H1 (cell line): ENCODE data around the gene ATP8B3. TPM values are rescaled to one million over a fixed set of nuclear protein-coding genes. Genes with fewer than 3 reads are reported as not detected.

Experiments used
- GABPA ChIP-seq: IDR thresholded peaks from 2 replicates; pipeline ENCODE4 v1.6.1; 2011; ENCODE audit warnings: mild to moderate bottlenecking, low read length, moderate library complexity, borderline replicate concordance; ENCODE audit not compliant: insufficient read depth
- polyA plus RNA-seq, 7 experiments: library from polyadenylated mRNA; depleted of rRNA in 3 of 7; stranded (reverse) in 5 of 7; unstranded in 2 of 7; fragments of >200 nt in 5 of 7; fragments of 200-250 nt in 2 of 7; gene quantifications; 1 replicate in 5 of 7; 2 replicates in 1 of 7; 4 replicates in 1 of 7; pipeline versions ENCODE4 v1.2.1 to v1.2.3, GENCODE V29; 2011 to 2013; ENCODE audit warnings: missing spikeins in 2 of 7, mixed read lengths in 2 of 7
- total RNA-seq: library from RNA; stranded (reverse); fragmentation: NEBNext Ultra II Directional; extraction: Animal tissue kit (Norgen Biotek cat#: 25700); gene quantifications from 2 replicates; pipeline ENCODE4 v1.2.1, GENCODE V29; 2021
- TF ChIP-seq, protein P1 (sequence below), 3 experiments: IDR thresholded peaks; 1 replicate in 2 of 3; 2 replicates in 1 of 3; pipeline versions ENCODE4 v1.5.1 to v1.6.1; 2011; ENCODE audit warnings: low read length in 3 of 3, mild to moderate bottlenecking in 3 of 3, inconsistent platforms in 2 of 3, low read depth in 1 of 3, moderate library complexity in 1 of 3; ENCODE audit not compliant: insufficient read depth in 1 of 3; ENCODE audit errors: control extremely low read depth in 1 of 3

The ATP8B3 gene
- total and polyA plus RNA-seq, 2 of the 8 experiments (the other 6 are each of a cell fraction or from before 2014, with no cell fraction given): 4.1 to 9.3 TPM

GRCh38 chr19:1783354-1783753 is 28.7 kb downstream of the ATP8B3 start (continued):
- TF ChIP-seq, protein P1, sequence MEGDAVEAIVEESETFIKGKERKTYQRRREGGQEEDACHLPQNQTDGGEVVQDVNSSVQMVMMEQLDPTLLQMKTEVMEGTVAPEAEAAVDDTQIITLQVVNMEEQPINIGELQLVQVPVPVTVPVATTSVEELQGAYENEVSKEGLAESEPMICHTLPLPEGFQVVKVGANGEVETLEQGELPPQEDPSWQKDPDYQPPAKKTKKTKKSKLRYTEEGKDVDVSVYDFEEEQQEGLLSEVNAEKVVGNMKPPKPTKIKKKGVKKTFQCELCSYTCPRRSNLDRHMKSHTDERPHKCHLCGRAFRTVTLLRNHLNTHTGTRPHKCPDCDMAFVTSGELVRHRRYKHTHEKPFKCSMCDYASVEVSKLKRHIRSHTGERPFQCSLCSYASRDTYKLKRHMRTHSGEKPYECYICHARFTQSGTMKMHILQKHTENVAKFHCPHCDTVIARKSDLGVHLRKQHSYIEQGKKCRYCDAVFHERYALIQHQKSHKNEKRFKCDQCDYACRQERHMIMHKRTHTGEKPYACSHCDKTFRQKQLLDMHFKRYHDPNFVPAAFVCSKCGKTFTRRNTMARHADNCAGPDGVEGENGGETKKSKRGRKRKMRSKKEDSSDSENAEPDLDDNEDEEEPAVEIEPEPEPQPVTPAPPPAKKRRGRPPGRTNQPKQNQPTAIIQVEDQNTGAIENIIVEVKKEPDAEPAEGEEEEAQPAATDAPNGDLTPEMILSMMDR (IDR thresholded peaks at IDR 0.05; ENCODE audit: control extremely low read depth in 1 of 3, insufficient read depth in 1 of 3, low read depth in 1 of 3, low read length in 3 of 3): no peak
- no peak for TF ChIP-seq GABPA
